Epithelial cell of prostate (primary cell): ENCODE data around the gene SEC22C.
"Not testable (repeated sequence)": the region's sequence is repeated elsewhere in the genome, so short reads cannot be mapped to it uniquely, and the experiment has no call there.

Source experiments
- DNase-seq: peaks from one replicate; pipeline ENCODE4 v3.0.0-alpha.2; 2011; ENCODE audit warnings: low read depth, low spot score
- H3K27ac ChIP-seq: fragments of 450-650 bp; 2 replicates; pipeline ENCODE4 v1.5.1; 2017; ENCODE audit warnings: mild to moderate bottlenecking

The SEC22C gene

DNA sequence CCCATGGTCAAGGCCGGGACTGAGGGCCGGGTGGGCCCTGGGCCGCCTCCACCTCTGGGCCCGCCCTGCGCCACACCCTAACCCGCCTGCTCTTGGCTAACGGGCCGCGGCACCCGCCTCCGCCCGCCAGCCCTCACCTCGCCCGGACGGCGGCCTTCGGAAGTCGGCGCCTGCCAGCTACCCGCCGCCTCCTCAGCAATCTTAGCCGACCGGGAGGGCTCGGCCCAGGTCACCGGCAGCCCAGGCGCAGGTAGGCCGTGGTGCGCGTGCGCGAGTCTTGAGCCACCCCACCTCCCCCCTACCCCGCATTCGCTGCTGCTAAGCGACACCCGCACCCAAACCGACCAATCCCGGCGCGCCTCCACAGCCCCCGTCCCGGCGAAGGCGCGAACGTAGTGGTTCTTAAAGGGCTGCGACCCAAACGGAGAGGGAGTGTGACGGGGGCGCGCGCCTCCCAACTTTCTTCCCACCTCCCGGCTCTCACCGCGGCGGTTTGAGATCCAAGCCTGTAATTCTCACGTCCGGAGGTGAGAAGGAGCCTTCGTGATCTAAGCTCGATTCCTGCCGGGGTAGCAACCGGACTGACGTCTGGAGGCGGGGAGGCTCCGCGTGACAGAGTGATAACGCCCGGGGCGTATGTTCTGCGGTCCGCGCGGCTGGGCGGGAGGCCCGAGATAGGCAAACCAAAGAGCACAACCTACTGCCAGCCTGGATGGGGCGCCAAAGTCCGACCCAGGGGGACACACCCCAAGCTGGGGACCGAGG is at the start of gene SEC22C:
SEC22C (minus strand) TSS at position 259 of the 765 bp plus-strand sequence. CDS start 12,921 bp downstream, outside the sequence.
- DNase-seq: peak; percentile 48
- H3K27ac ChIP-seq: peak within 1 kb of the TSS; percentile 69

- DNase-seq: no peak
- no peak overlapping the region for H3K27ac ChIP-seq
These were observed 31.7 kb upstream of the SEC22C start for GRCh38 chr3:42613462-42613861.

DNA sequence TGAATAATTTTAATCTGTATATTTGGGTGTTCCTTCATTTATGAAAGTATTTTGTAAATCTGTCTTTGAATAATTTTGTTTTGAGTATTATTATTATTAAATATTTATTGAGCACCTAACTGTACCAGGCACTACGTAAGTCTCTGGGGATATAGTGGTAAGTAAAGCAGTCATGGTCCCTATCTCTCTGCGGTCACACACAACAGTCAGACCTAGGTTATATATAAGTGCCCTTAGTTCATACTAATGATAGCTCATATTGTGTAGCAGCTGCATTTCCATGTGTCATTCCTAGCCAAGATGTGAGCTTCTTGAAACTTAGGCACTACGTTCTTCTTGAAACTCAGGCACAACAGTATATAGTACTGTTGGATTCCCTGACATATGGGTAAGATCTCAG is 31.2 kb upstream of the SEC22C start:
- H3K27ac ChIP-seq: no peak overlapping the region
- no peak for DNase-seq

- DNase-seq: no peak
- no peak overlapping the region for H3K27ac ChIP-seq
These were observed 30.4 kb upstream of the SEC22C start for GRCh38 chr3:42612217-42612616.

- DNase-seq: no peak
- no peak overlapping the region for H3K27ac ChIP-seq
These were observed 29.2 kb upstream of the SEC22C start for GRCh38 chr3:42610976-42611375.

DNA sequence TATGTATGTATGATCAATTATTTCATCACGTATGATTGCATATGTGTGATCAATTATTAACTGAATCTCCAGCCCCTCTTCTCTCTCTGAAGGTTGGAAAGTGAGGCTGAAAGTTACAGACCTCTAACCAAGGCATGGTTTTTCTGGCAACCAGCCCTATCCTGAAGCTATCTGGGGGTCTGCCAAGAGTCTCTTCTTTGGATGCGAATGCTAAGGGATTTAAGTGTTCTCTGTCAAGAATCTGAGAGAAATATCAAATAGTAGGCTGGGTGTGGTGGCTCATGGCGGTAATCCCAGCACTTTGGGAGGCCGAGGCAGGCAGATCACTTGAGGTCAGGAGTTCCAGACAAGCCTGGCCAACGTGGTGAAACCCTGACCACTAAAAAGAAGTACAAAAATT is 26.8 kb upstream of the SEC22C start:
- no peak for DNase-seq
- no peak overlapping the region for H3K27ac ChIP-seq

DNA sequence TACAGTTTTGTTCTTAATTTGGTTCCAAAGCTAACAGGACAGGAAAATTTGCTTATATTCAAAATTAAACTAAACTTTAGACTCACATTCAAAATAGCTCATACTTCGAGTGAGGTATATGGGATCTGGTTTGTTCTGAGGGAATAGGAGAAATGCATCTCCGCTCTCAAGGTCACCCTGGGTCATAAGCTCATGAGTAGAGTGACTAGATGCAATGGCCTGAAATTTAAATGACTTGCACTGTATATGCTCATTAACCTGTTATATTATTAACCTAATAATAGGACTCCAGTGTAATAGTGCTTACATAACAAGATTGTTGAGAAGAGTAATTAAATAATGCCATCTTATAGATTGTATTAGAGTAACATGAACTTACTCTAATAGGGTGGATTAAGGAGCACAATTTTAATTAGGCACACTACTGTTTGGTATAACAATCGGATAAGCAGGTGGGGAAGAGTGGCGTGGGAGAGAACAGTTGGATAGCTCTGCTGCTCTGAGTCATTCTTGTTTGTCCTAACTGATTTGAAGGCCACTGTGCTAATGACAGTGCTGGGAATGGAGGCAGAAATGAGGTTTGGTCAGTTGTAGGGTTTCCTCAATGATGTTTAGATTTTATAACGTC is 23.9 kb upstream of the SEC22C start:
- no peak for DNase-seq

GRCh38 chr3:42602961-42603360 is 21.2 kb upstream of the SEC22C start:
- no peak for DNase-seq
- peak overlapping the region; percentile 90 for H3K27ac ChIP-seq

More for the DNA sequence above, 23.9 kb upstream of the SEC22C start:
- no peak overlapping the region for H3K27ac ChIP-seq

DNA sequence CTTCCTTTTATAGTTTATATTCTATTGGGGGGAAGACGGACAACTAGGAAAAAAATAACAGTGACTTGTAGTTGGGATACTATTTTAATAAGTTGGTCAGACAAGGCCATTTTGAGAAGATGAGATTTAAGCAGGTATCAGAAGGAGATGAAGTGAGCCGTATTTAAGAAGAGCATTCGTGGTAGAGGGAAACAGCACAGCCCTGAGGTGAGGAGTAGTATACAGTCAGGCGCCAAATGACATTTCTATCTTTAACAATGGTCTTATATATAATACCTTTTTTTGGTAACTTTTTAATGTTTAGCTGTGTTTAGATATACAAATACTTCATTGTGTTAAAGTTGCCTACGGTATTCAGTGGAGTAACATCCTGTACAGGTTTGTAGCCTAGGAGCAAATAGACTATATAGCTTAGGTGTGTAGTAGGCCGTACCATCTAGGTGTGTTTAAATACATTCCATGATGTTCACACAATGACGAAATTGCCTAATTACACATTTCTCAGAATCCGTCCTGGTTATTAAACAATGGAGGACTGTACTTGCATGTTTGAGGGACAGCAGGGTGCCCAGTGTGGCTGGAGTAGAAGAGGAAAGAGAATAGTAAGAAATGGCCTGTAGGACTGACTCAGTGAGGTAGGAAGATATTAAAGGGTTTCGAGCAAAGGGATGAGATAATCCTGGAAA is 20.3 kb upstream of the SEC22C start:
- peak overlapping the region; percentile 90 for H3K27ac ChIP-seq
- DNase-seq: no peak

- no peak for DNase-seq
- peak overlapping the region; percentile 90 for H3K27ac ChIP-seq
These were observed 19.4 kb upstream of the SEC22C start for GRCh38 chr3:42600958-42601675.

DNA sequence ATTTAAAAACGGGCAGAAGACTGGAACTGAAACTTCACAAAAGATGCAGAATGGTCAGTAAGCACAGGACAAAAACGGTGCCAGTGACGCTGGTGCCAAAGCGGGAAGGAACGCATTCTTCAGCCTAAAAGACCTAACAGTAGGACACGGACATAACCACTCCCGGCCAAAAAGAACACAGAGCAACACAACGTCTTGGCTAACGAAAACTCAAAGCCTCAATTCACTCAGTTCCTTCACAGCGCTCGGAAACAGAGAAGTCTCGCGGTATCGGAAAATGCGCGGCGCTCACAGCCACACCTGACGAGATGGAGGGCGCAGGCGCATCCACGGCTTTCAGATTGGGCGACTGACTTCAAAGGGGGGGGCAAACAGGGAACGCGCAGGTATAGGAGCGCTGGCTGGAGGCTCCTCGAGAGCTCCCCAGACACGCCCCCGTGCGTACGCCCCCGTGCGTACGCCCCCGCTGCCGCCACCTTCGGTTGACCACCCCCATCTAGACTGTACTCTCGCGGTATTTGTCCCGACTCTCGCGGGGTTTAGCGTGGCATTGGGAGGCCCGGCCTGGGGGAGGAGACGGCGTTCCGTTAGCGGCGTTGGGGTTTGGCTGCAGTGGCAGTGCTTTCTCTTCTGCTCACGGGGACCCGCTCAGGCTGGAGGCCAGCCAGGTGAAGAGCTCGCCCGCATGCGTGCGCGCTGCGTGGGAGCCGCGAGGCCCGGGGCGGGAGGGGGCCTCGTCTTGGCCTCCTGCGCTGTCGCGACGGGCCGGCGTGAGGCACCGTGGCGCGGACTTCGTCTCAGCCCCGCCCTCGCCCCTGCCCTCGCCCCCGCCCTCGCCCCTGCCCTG is 18.6 kb upstream of the SEC22C start, which contains the start of gene NKTR:
NKTR (plus strand) TSS at position 576 of the 847 bp plus-strand sequence. CDS start 321 bp downstream, outside the sequence.
- peak; percentile 98 for DNase-seq
- H3K27ac ChIP-seq: peak within 1 kb of the TSS; percentile 90

DNA sequence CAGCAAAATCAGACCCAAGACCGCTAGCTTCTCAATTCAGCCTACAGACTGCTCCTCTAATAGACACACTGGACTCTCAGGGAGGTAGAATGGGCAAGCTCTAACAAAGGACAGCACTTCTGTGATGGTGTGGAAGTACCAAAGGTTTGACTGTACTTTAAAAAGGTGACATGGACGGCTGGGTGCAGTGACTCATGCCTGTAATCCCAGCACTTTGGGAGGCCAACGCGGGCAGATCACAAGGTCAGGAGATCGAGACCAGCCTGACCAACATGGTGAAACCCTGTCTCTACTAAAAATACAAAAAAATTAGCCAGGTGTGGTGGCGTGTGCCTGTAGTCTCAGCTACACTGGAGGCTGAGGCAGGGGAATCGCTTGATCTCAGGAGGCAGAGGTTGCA is 15.3 kb upstream of the SEC22C start:
- not testable (repeated sequence) for H3K27ac ChIP-seq, DNase-seq

- no peak overlapping the region for H3K27ac ChIP-seq
- DNase-seq: no peak
These were observed 13.9 kb upstream of the SEC22C start for GRCh38 chr3:42595682-42596081.

DNA sequence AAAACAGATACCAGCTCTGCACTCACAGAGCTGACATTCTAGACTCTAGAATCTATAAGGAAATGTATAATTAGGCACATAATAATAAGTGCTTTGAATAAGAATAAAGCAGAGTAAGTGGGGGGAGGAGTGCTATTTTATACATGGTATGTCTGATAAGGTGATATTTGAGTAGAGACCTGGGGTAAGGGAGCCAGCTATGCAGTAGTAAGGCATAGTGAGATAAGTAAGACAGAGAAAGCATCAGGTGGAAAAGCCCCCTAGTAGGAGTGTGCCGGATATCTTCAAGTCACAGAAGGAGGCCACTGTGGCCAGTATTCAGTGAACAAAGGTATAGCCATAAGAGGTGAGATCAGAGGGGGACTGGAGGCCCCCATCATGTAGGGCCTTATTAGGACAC is 11.9 kb upstream of the SEC22C start:
- no peak overlapping the region for H3K27ac ChIP-seq
- DNase-seq: no peak

DNA sequence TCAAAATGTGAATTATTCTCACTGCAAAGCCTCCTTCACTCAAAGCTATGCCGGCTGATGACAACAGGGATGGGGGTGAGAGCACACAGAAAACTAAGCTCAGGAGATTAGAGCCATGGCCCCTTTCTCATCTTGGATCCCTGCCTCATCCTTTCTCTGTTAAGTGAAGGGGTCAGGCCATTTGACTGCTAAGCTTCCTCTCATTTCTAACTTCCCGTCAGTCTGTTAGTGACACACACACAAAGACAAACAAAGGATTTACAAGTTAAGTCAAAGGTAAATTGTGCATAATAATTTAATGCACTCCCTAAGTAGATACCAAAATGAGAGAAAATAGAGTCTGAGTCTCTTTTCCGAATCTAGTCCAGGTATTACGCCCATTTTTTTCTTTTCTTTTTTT is 10.0 kb upstream of the SEC22C start:
- no peak for DNase-seq
- peak overlapping the region; percentile 58 for H3K27ac ChIP-seq

- H3K27ac ChIP-seq: peak overlapping the region; percentile 58
- DNase-seq: no peak
These were observed 9.4 kb upstream of the SEC22C start for GRCh38 chr3:42590989-42591756.

- peak overlapping the region; percentile 58 for H3K27ac ChIP-seq
- no peak for DNase-seq
These were observed 7.8 kb upstream of the SEC22C start for GRCh38 chr3:42589382-42590109.

GRCh38 chr3:42588625-42589024 is 6.9 kb upstream of the SEC22C start:
- H3K27ac ChIP-seq: peak overlapping the region; percentile 35
- DNase-seq: no peak
